Measurements from ENCODE around the gene XYLT1.

XYLT1 gene

GRCh38 chr16:17155936-17156335 lies 314.8 kb downstream of the XYLT1 start:
- Histone ChIP-seq H3K27ac (ENCODE audit: low read depth, low read length) (no peak overlapping the region), H3K4me3 (ENCODE audit: low read length) (no peak overlapping the region), H3K79me2 (ENCODE audit: control insufficient read depth, low read length) (no peaks in the 10 kb centered on the region), H3K4me2 (ENCODE audit: low read length) (no peak overlapping the region), H3K36me3 (ENCODE audit: control insufficient read depth, low read length) (no peaks in the 10 kb centered on the region), H3K4me1 (ENCODE audit: control insufficient read depth, low read length) (no peaks in the 10 kb centered on the region), H3F3A (ENCODE audit: control insufficient read depth, insufficient read depth) (no peaks in the 10 kb centered on the region), H4K20me1 (ENCODE audit: control insufficient read depth, insufficient read depth, low read depth, low read length) (no peaks in the 10 kb centered on the region), H3K9me3 (ENCODE audit: control insufficient read depth, insufficient read depth, low read length) (no peaks in the 10 kb centered on the region), H3K9me2 (replicated peaks; ENCODE audit: control insufficient read depth, low read length) (no peaks in the 10 kb centered on the region), H3K27me3 (ENCODE audit: control insufficient read depth, low read length) (no peaks in the 10 kb centered on the region)
- TF ChIP-seq EZH2phosphoT487 (IDR thresholded peaks at IDR 0.05; ENCODE audit: borderline replicate concordance, low read length) (no peak), CTCF (IDR thresholded peaks at IDR 0.05; ENCODE audit: low read depth, low read length, poor library complexity, severe bottlenecking) (no peak)

- Histone ChIP-seq H3K79me2 (ENCODE audit: control insufficient read depth, low read length) (no peaks in the 10 kb centered on the region), H3K36me3 (ENCODE audit: control insufficient read depth, low read length) (no peaks in the 10 kb centered on the region), H3K9me3 (ENCODE audit: control insufficient read depth, insufficient read depth, low read length) (no peaks in the 10 kb centered on the region), H3K4me2 (ENCODE audit: low read length) (no peak overlapping the region), H3K4me1 (ENCODE audit: control insufficient read depth, low read length) (no peaks in the 10 kb centered on the region), H3F3A (ENCODE audit: control insufficient read depth, insufficient read depth) (no peaks in the 10 kb centered on the region), H3K9me2 (replicated peaks; ENCODE audit: control insufficient read depth, low read length) (no peaks in the 10 kb centered on the region), H3K4me3 (ENCODE audit: low read length) (no peak overlapping the region), H3K27me3 (ENCODE audit: control insufficient read depth, low read length) (no peaks in the 10 kb centered on the region), H3K27ac (ENCODE audit: low read depth, low read length) (no peak overlapping the region), H4K20me1 (ENCODE audit: control insufficient read depth, insufficient read depth, low read depth, low read length) (no peaks in the 10 kb centered on the region)
- TF ChIP-seq CTCF (IDR thresholded peaks at IDR 0.05; ENCODE audit: low read depth, low read length, poor library complexity, severe bottlenecking): no peak
- no peak for TF ChIP-seq EZH2phosphoT487 (IDR thresholded peaks at IDR 0.05; ENCODE audit: borderline replicate concordance, low read length)
Observed at GRCh38 chr16:17155485-17155884, 315.3 kb downstream of the XYLT1 start.

- Histone ChIP-seq H3K9me3 (ENCODE audit: control insufficient read depth, insufficient read depth, low read length) (no peaks in the 10 kb centered on the region), H3K9me2 (replicated peaks; ENCODE audit: control insufficient read depth, low read length) (no peaks in the 10 kb centered on the region), H3K27me3 (ENCODE audit: control insufficient read depth, low read length) (no peaks in the 10 kb centered on the region), H3K27ac (ENCODE audit: low read depth, low read length) (no peak overlapping the region), H3F3A (ENCODE audit: control insufficient read depth, insufficient read depth) (no peaks in the 10 kb centered on the region), H3K4me3 (ENCODE audit: low read length) (no peak overlapping the region), H3K79me2 (ENCODE audit: control insufficient read depth, low read length) (no peaks in the 10 kb centered on the region), H3K4me2 (ENCODE audit: low read length) (no peak overlapping the region), H3K36me3 (ENCODE audit: control insufficient read depth, low read length) (no peaks in the 10 kb centered on the region), H3K4me1 (ENCODE audit: control insufficient read depth, low read length) (no peaks in the 10 kb centered on the region), H4K20me1 (ENCODE audit: control insufficient read depth, insufficient read depth, low read depth, low read length) (no peaks in the 10 kb centered on the region)
- TF ChIP-seq EZH2phosphoT487 (IDR thresholded peaks at IDR 0.05; ENCODE audit: borderline replicate concordance, low read length): no peak
- TF ChIP-seq CTCF (IDR thresholded peaks at IDR 0.05; ENCODE audit: low read depth, low read length, poor library complexity, severe bottlenecking): no peak
Observed at GRCh38 chr16:17154981-17155380, 315.8 kb downstream of the XYLT1 start.

GRCh38 chr16:17152311-17152710 lies 318.4 kb downstream of the XYLT1 start:
- Histone ChIP-seq H4K20me1 (ENCODE audit: control insufficient read depth, insufficient read depth, low read depth, low read length) (no peaks in the 10 kb centered on the region), H3K27ac (ENCODE audit: low read depth, low read length) (no peak overlapping the region), H3K4me1 (ENCODE audit: control insufficient read depth, low read length) (no peaks in the 10 kb centered on the region), H3K4me3 (ENCODE audit: low read length) (no peak overlapping the region), H3K36me3 (ENCODE audit: control insufficient read depth, low read length) (no peaks in the 10 kb centered on the region), H3F3A (ENCODE audit: control insufficient read depth, insufficient read depth) (no peaks in the 10 kb centered on the region), H3K4me2 (ENCODE audit: low read length) (no peak overlapping the region), H3K9me2 (replicated peaks; ENCODE audit: control insufficient read depth, low read length) (no peaks in the 10 kb centered on the region), H3K27me3 (ENCODE audit: control insufficient read depth, low read length) (no peaks in the 10 kb centered on the region), H3K9me3 (ENCODE audit: control insufficient read depth, insufficient read depth, low read length) (no peaks in the 10 kb centered on the region), H3K79me2 (ENCODE audit: control insufficient read depth, low read length) (no peaks in the 10 kb centered on the region)
- TF ChIP-seq EZH2phosphoT487 (IDR thresholded peaks at IDR 0.05; ENCODE audit: borderline replicate concordance, low read length) (no peak), CTCF (IDR thresholded peaks at IDR 0.05; ENCODE audit: low read depth, low read length, poor library complexity, severe bottlenecking) (no peak)

Measured in DOHH2 (cell line).